GM12872 (cell line): Measurements from ENCODE around the gene SGPP1.

Experiments used
- TF ChIP-seq, protein P1 (sequence below): IDR thresholded peaks from 3 replicates; pipeline ENCODE4 v1.5.1; 2011; ENCODE audit warnings: low read depth, mild to moderate bottlenecking, low read length, moderate library complexity; ENCODE audit not compliant: insufficient read depth

Gene SGPP1

DNA sequence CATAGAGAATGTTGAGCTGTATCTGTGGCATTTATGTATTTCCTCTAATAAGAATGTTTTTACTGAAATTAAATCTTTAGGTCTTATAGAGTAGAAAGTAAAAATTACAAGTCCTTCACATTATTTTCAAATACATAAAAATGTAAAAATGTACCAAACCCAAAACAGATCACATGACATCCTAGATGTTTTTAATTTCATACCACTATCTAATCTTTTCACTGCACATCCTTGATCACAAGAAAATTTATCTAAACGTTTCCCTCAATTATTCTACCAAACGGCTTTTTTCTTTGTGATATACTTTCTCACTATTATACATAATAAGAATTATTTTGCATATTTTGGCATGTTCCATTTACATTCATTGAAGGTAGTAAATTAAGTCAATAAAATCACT, 18.3 kb downstream of the SGPP1 start:
- TF ChIP-seq, protein P1, sequence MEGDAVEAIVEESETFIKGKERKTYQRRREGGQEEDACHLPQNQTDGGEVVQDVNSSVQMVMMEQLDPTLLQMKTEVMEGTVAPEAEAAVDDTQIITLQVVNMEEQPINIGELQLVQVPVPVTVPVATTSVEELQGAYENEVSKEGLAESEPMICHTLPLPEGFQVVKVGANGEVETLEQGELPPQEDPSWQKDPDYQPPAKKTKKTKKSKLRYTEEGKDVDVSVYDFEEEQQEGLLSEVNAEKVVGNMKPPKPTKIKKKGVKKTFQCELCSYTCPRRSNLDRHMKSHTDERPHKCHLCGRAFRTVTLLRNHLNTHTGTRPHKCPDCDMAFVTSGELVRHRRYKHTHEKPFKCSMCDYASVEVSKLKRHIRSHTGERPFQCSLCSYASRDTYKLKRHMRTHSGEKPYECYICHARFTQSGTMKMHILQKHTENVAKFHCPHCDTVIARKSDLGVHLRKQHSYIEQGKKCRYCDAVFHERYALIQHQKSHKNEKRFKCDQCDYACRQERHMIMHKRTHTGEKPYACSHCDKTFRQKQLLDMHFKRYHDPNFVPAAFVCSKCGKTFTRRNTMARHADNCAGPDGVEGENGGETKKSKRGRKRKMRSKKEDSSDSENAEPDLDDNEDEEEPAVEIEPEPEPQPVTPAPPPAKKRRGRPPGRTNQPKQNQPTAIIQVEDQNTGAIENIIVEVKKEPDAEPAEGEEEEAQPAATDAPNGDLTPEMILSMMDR: no peak

DNA sequence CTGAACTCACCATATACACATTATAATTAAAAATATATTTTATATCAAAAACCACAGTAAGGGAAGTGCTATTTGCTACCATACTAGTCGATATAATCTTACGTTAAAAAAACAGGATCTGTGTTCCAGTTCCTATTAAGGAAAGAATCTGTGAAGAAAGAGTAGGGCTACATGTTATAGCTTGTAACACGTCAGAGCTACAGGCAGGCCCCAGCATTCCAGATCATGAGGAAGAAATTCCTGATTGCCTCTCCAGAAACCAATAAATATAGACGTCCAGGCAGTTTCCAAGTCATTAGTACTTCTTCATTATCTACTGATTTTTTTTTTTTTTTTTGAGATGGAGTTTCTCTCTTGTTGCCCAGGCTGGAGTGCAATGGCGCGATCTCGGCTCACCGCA, 20.6 kb downstream of the SGPP1 start:
- TF ChIP-seq, protein P1: no peak

DNA sequence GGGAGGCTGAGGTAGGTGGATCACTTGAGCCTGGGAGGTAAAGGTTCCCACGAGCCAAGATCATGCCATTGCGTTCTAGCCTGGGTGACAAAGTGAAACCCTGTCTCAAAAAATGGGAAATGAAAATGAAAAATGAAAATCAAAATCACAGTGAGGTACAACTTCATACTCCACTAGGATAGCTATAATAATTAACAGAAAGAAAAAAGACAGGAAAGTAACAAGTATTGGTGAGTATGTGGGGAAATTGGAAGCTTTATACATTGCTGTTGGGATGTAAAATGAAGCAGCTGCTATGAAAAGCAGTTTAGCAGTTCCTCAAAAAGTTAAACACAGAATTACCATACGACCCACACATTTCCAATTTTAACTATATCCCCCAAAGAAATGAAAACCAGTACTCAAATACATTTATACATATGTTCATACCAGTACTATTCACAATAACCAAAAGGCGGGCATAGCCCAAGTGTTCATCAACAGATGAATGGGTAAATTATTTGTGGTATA, 22.2 kb downstream of the SGPP1 start:
- TF ChIP-seq, protein P1: no peak

DNA sequence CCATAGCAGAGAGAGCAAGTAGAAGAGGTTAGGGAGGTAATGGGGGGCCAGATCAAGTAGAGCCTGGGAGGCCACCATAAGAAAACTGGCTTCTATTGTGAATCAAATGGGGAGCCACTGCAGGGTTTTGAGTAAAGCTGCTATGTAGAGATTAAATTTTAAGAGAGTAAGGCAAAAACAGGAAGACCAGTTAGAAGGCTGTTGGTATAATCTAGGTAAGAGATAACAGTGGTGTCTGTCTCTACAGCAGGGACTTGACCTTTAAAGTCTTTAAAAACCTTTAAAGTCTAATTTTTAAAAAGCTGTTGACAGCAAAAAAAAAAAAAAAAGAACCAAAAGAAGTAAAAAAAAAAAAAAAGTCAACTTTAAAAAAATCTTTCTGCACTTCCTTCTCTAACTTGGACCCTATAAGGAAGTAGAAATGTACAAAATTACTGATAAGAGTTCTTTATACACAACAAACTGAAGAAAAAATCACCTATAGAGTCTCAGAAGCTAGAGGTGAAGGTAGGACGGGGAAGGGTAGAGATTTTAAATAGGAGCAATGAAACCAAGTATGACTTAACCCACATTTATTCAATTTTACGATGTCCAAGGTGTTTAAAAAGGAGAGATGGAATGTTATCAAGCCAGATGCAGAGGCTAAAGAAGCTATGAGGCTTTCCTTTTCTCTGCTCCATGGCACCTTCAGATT, 26.1 kb downstream of the SGPP1 start:
- TF ChIP-seq, protein P1: no peak

DNA sequence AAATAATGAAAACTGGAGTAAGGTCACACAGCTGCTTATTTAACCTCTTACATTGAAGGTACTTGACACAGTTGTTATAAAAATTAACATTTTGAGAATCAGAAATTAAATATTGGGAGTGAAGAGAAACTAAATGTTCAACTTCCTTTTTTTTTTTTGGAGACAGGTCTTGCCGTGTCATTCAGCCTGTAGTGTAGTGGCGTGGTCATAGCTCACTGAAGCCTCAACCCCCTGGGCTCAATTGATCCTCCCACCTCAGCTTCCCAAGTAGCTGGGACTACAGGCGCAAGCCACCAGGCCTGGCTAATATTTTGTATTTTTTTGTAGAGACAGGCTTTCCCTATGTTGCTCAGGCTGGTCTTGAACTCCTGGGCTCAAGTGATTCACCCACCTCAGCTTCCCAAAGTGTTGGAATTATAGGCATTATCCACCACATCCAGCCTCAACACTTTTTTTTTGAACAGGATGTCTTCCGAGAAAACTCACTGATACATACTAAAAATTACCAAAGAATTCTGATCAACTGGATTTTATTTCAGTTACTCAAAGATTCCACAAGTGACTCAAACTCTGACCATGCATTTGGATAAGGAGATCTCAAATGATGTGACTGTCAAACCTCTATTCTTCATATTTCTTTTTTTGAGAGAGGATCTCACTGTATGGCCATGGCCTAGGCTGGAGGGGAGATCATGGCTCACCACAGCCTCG, 35.4 kb downstream of the SGPP1 start:
- TF ChIP-seq, protein P1: no peak

DNA sequence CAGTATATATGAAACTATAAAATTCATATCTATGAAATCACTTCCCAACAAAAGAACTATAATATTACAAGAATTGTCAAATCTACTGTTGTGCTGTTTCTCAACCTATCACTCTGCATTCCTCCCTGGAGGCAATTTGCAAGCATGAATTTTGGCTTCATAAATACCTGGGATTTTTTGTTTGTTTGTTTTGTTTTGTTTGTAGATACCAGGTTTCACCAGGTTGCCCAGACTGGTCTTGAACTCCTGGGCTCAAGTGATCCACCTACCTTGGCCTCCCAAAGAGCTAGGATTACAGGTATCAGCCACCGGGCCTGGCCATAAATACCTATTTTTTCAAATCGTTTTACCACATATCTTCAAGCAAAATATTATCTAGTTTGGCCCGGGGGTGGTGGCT, 38.7 kb downstream of the SGPP1 start:
- TF ChIP-seq, protein P1: no peak

DNA sequence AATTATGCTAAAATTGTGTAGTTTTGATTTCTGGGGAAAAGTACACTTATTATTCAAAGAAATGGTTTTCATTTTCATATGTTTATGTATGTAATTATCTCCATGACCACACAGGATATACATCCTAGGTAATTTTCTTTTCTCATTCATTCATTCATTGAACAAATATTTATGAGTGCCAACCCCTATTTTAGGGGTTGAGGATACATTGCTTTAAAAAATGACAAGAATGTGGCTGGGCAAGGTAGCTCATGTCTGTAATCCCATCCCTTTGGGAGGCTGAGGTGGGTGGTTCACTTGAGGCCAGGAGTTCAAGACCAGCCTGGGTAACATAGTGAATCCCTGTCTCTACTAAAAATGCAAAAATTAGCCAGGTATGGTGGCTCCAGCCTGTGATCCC, 40.9 kb downstream of the SGPP1 start:
- TF ChIP-seq, protein P1: no peak
